HG02981 (cell line): ENCODE measurements around the gene DLGAP1.
"Not testable (repeated sequence)": the region's sequence is repeated elsewhere in the genome, so short reads cannot be mapped to it uniquely, and the experiment has no call there.

Source experiments
- ATAC-seq: cut with Tn5 transposase; IDR thresholded peaks from one replicate; pipeline ENCODE4 v1.9.1; 2021; ENCODE audit warnings: mild to moderate bottlenecking, moderate library complexity; ENCODE audit not compliant: unreplicated experiment

DLGAP1 gene

DNA sequence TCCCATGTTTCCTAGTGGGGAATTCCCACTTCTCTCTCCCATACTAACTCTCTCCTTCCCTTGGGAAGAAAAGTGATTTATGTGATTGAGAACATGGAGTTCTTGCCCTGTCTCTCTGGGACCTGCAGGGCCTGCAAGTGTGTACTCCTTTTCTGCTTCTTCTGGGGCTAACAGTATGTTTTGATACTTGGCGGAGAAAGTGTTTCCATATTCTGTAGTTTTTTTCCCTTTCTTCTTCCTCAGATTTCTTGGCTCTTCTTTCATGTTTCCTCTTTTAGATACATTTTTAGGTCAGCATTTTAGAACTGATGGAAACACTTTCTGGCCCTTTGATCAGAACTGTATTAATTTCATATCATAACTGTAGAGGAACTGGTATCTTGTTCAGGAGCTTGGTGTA is 352.2 kb downstream of the DLGAP1 start:
- ATAC-seq, result no peak

DNA sequence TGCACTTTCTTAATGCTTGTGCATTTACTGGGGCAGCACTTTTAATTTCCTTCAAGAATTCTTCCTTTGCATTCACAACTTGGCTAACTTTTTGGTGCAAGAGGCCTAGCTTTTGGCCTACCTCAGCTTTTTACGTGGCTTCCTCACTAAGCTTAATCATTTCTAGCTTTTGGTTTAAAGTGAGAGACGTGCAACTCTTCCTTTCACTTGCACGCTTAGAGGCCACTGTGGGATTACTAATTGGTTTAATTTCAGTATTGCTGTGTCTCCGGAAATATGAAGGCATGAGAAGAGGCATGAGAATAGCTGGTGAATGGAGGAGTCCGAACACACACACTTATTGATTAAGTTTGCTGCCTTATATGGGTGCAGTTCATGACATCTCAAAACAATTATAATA is 354.1 kb downstream of the DLGAP1 start:
- no peak for ATAC-seq

DNA sequence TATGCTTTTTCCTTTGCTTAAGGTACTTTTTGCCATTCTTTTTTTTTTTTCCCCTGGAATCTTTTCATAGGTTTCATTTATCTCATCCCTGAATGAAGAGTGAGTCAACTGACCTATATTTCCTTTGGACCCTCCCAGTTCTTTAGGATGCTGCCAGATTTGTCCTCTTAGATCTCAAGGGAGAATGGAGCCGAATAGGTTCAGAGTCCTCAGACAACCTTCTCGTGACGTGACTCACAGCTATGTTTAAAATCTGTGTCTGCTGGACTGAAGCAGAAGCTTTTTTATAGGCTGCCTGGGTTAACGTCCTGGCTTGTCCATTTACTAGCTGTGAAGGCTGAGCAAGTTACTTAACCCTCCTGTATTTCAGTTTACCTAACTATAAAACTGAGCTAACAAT is 358.6 kb downstream of the DLGAP1 start:
- ATAC-seq, result no peak

DNA sequence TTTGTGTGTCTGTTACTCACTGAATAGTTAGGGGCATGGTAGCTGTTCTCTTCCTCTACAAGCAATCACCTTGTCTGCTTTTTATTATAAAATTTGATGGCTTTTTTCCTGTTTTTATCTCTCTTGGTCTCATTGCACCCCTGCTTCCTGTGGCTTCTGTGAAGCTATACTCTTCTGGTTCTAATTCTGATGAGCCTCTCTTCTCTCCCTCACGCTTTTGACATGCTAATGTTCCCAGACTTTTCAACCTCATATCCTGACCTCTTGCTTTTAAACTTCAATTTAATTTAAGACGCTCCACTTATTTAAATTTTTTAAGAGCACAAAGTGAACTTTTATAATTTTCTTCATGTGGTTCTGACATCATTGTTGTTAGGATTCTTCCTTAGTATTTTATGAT is 361.4 kb downstream of the DLGAP1 start:
- ATAC-seq, result no peak

DNA sequence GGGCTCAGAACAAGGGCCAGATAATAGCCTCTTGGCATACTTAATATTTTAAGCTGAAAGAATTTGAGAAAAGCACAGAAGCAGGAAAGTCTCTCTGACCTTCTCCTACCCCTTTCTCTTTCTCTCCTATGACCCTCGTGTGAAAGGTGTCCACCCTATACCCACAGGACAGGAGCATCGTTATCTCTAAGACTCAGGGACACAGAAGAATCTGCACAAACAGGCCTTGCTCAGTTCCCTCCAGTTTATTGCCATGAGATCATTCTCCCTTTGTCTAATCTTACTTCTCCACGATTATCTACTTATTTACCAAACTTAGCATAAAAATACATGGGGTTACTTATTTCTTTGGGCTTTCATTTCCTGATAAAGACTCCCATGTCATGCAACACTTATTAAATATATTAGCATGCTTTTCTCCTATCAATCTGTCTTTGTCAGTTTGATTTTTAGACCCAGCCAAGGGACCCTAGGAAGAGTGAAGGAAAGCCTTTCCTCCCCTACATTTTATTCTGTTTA is 370.7 kb downstream of the DLGAP1 start:
- ATAC-seq, result no peak

DNA sequence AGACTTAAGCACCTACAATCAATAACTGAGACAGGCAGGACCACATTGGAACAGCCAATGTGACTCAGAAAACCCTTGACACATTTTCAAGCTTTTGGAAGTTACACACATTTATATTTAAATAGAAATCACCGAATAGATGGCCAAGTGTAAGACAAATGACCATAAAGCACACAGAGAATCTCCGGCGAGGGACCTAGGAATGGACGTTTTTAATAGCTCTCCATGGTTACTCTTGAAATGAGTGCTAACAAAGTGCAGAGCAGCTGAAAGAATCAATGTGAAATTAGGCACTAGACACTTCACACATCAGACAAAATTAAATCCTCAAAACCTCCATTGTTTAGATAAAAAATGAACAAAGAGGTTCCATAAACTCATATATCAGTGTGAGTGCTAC is 376.9 kb downstream of the DLGAP1 start:
- ATAC-seq, result no peak

DNA sequence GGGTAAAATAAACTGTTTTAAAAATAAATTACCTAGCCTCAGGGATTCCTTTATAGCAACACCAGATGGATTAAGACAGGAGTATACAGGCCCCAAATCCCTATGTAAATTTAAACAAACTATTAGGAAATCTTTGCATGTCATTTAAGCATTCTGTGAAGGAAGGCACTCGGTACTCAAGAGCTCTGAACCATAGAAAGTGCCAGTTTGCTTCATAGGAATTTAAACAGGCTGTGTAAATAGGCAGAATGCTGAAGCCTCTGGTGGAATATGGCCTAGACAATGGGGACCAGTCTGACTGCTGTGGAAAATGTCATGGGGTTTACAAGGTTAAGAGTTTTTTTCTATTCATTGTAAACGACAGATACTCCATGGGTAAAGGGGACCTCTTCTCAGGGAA is 377.4 kb downstream of the DLGAP1 start:
- no peak for ATAC-seq

DNA sequence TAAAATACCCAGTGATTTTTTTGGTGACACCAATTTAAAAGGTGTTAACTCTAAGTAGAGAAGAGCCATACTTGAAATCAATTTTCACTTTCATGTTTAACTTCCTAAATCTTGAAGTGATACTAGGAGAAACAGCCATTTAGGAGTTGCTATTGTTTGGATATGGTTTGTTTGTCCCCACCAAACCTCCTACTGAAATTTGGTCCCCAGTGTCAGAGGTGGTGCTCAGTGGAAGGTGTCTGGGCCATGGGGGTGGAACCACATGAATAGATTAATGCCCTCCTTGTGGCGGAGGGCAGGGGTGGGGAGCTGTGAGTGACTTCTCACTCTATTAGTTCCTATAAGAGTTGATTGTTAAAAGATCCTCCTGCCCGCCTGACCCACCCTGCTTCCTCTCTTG is 377.9 kb downstream of the DLGAP1 start:
- no peak for ATAC-seq

DNA sequence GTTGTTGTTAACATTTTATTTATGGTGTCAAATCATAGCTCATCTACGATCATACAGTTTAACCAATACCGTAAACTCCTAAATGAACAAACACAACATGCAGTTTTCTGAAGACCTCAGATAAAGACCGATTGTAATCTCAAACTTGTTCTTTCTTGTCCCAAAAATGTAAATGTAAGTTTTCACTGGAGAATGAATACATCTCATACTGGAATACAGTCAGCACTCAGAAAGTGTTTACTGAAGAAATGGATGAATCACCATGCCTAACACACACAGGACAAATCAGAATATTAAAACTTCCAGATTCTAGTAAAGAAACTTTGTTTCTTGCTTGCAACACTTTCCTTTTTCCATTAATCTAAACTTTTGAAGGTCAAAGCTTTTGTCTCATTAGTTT is 380.5 kb downstream of the DLGAP1 start:
- ATAC-seq, result no peak

DNA sequence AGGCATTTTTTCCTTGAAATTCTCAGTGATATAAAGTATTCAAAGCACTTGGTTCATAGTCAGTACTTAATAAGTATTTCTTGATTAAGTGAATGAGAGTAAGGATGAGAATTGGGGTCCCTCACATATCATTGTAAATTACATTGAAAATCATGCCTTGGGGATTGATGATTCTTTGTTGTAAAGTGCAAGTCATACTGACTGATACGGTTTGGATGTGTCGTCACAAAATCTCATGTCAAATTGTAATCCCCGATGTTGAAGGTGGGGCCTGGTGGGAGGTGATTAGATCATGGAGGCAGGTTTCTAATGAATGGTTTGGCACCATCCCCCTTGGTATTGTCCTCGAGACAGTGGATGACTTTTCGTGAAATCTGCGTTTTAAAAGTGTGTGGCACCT is 385.9 kb downstream of the DLGAP1 start:
- ATAC-seq, result no peak

DNA sequence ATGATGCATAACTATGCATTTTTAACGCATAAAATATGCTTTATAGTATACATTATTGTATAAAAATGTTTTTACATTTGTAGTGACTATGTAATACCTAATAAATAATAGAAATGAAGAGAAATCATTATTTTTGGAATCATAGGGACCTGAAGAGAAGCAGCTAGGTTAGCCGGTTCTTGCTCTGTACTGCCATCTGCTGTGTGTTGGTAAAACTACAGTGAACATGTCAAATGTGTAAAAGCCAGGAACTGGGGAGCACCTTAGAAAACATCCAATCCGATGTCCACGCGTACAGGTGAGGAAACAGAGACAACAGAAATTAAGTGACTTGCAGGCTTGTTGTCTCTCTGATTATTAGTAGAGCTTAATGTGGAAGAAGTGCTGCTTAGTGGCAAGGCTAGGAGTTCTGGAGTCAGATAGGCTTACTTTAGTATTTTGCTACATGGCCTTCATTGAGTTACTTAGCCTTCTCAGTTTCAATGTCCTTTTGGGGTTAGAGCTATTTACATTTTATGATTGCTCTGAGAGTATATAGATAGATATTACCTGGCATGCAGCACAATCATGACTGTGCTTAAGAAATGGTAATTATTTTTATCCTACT is 386.5 kb downstream of the DLGAP1 start:
- ATAC-seq, result no peak

DNA sequence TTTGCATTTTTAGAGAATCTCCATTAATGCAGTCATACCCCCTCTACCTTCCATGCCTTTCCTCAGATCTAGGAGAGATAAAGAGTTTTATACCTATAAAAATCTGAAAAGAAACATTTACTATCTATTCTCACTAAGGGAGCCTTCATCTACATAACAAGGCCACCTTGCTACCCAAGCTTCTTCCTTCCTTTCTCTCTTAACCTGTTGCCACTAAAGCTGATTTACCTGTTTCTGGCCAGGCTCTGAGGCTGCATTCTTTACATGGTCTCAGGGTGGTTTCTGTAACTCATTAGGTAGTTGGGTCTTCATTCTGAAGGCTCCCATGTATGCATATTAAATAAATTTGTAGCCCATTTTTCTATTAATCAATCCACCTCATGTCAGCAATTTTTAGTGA is 391.6 kb downstream of the DLGAP1 start:
- no peak for ATAC-seq

DNA sequence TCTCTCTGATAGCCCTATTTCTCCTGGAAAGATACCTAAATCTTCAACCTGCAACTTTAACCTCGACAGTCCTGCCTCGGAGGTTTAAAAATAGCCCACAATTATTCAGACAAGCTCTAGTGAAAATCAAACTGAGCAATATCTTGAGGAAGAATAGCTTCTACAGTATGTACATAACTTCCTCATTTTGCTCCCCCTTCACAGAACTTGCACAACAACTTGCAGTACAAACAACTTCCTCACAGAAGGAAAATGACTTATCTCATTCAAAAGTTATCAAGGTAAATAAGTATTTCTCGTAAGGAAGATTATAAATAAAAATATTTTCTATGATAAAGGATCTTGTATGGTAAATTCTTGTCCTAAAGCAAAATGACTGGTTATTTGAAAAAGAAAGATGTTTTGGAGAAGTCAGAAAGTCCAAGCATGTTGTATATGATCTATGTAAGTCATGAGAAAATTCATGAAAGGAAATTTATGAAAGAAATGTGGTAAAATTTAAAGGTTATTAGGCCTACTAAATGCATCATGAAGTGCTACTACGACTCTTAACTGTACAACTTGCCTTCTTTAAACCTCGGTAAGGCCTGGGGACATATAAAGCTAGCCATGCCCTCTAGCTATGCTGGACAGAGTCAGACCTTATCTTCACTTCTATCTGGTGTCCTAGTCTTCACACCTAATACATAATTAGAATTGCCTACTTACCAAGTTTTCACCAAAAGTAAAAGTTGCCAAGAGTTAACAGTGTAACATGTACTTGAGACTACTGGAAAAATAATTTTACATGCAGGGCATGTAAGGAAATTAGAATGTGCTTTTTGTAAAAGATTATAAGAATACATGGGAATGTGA is 394.5 kb downstream of the DLGAP1 start:
- ATAC-seq, result no peak

DNA sequence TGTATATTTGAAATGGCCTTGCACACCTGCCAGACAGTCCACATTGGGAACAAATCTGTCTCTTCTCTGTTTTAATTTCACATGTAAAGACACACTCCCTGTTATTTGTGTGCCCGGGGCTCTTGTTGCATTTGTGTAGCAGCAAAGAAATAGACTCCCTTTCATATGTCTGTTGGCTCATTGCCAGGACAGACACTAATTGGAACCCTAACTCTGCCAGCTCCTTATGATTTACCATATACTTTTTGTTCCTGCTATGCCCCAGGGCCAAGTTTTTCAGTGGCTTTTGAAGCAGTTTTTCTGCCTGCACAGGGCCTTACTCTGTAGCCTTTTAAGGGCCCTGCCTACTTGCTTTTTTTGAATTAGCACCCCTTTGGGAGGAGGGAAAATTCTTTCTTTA is 396.9 kb downstream of the DLGAP1 start:
- no peak for ATAC-seq

DNA sequence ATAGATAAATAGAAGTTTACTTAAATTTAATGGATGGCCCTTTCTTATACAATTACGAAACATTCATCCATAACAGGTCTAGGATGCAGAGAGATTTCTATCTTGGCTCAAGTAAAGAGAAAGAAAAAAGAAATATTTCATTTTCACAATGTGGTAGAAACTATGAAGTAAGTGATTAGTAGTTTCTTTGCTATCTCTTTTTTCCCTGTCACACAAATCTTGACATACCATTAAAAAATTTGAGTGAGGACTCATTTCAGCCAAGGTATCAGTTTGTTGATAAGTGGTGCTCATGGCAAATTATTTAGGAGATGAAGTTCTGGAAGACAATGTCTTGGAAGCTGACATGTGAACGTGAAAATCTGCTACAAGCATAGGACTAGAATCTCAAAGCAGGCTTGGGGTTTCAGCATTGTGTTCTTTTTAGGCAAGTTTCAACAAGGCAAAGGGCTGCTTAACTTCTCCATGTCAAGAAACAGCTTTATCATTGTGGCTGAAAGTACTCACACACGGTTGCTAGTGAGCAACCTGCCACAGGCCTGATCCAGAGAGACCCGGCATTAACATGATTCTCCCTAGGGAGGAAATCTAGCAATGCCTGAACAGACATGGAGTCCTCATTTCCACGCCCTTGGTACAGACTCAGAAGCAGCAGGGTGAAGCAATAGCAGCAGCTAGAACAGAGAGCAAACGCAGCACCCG is 414.6 kb downstream of the DLGAP1 start:
- no peak for ATAC-seq

DNA sequence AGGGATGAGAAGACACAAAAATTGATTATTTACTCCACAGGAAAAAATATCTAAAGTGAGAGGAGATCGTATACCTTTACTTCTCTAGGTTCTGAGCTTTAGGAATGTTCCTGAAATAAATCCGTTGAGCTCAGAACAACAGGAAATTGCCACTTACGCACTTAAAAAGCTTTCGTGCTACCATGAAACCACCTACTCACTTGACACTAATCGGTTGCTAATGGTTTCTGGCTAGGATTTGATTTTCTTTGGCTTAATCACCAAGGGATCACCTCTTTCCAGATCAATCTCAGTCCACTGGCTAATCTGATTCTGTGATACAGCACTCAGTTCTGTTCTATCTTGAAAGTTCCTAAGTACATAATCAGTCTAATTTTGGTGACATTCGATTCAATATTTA is 419.6 kb downstream of the DLGAP1 start:
- no peak for ATAC-seq

DNA sequence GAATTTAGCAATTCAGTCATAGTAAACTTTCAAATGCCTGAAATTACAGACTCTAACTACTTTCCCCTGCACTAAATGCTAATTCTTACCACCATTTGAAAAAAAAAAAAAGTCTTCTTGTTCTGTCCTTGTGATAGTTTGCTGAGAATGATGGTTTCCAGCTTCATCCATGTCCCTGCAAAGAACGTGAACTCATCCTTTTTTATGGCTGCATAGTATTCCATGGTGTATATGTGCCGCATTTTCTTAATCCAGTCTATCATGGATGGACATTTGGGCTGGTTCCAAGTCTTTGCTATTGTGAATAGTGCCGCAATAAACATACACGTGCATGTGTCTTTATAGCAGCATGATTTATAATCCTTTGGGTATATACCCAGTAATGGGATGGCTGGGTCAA is 420.3 kb downstream of the DLGAP1 start:
- ATAC-seq, result not testable (repeated sequence)

DNA sequence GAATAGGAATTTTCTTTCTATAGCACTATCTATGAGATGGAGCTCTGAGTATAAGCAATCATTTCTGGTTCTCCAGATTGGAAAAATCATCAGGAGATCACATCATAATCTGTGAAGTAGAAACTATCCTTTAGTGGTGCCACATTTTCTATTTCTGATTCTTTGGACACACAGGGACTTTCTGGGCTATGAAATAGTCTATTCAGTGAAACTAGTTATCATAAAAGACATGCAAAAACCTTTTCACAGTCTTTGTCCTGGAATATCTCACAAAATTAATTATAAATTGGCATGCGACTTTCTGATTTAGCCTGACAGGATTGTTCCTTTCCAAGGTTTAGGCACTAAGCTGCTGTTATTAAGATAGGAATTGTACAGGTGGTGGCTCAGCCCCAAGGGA is 428.6 kb downstream of the DLGAP1 start:
- no peak for ATAC-seq

DNA sequence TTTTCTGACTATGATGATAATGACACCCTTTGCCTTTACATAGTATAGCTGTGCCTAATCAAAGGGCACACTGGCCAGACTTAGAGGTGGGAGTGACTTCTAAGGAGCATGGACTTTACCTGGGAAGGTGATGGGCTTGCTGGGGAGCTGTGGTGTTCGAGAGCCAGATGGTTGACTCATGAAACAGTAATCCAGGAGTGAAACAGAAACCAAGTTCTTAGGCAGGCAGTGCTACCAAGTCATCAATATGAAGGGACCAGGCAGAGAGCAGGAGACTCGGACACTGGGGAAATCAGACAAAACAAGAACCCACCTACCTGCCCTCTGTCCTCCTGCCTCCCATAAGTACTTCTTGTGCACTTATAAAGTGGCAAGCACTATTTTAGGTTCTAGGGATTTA is 430.4 kb downstream of the DLGAP1 start:
- no peak for ATAC-seq

DNA sequence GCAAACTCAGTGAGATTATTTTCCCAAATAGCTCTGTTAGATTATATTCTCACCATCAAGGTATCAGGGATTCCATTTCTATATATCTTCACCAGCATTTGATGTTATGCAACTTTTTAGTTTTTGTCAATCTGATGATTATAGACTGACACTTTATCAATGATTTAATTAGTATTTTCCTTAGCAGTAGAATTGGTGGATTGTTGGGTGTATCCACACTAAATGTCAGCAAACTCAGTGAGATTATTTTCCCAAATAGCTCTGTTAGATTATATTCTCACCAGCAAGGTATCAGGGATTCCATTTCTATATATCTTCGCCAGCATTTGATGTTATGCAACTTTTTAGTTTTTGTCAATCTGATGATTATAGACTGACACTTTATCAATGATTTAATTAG is 432.4 kb downstream of the DLGAP1 start:
- not testable (repeated sequence) for ATAC-seq

DNA sequence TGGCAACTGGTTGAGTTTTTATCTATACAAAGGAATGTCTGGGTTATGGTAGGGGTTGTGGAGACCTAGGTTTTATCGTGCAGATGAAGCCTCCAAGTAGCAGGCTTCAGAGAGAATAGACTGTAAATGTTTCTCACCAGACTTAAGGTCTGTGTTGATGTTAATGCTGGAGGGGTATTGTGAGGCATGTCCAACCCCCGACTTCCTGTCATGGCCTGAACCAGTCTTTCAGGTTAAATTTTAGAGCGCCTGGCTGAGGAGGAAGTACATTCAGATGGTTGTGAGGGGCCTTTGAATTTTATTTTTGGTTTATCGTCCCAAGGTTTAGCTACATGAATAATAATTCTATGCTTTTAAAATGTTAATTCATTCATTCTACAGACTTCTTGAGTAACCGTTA is 435.1 kb downstream of the DLGAP1 start:
- no peak for ATAC-seq

DNA sequence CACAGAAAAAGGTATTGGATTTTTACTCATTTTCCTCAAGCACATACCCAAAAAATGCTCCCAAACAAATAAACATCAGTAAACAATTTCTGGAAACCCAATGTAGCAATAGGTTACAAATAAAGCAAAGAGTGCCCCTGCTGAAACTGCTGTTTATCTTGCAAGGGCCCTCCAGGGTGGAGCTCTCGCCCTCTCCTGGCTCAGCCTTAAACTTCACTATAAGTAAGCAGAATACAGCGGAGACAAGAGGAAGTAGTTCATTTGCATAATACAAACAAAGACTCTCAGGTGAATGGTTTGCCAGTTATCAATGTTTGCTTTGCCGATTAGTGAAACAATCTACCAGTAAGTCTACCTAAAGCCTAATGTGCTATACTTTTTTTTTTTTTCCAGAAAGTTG is 437.6 kb downstream of the DLGAP1 start:
- ATAC-seq, result peak; percentile 91
